HepG2 (cell line): ENCODE measurements around the gene SNX27. TPM values are rescaled to one million over a fixed set of nuclear protein-coding genes. Genes with fewer than 3 reads are reported as not detected.

Experiments used
- CTCF ChIP-seq: sonication (generic); formaldehyde crosslinking; IDR thresholded peaks from 2 replicates; pipeline ENCODE4 v1.5.0; 2020; ENCODE audit warnings: mild to moderate bottlenecking, missing genetic modification reagents, moderate library complexity
- ELF3 ChIP-seq: IDR thresholded peaks from 2 replicates; pipeline ENCODE4 v1.6.1; 2016; ENCODE audit warnings: missing genetic modification reagents, missing compliant biosample characterization
- HCFC1 ChIP-seq: fragments of 150-350 bp; IDR thresholded peaks from 2 replicates; pipeline ENCODE4 v1.6.1; 2014; ENCODE audit warnings: low read depth, low read length
- NAIF1 ChIP-seq: sonication (generic); formaldehyde crosslinking; IDR thresholded peaks from 2 replicates; pipeline ENCODE4 v1.5.0; 2020; ENCODE audit warnings: mild to moderate bottlenecking, missing genetic modification reagents, borderline replicate concordance
- PHB2 ChIP-seq: fragments of 450-650 bp; IDR thresholded peaks from 2 replicates; pipeline ENCODE4 v1.6.1; 2018; ENCODE audit not compliant: partially characterized antibody
- SAP130 ChIP-seq: IDR thresholded peaks from 2 replicates; pipeline ENCODE4 v1.6.1; 2016; ENCODE audit warnings: low read depth
- ZFY ChIP-seq: sonication (generic); formaldehyde crosslinking; IDR thresholded peaks from 2 replicates; pipeline ENCODE4 v1.4.0; 2020; ENCODE audit warnings: missing genetic modification reagents
- ZNF264 ChIP-seq: sonication (generic); formaldehyde crosslinking; IDR thresholded peaks from 2 replicates; pipeline ENCODE4 v1.4.0; 2020; ENCODE audit warnings: missing genetic modification reagents
- ZNF614 ChIP-seq: IDR thresholded peaks from 2 replicates; pipeline ENCODE4 v1.6.1; 2018; ENCODE audit warnings: missing biosample characterization, missing genetic modification reagents, inconsistent platforms, borderline replicate concordance
- ZNF616 ChIP-seq: sonication (generic); formaldehyde crosslinking; IDR thresholded peaks from 2 replicates; pipeline ENCODE4 v1.5.0; 2020; ENCODE audit warnings: low read depth, mild to moderate bottlenecking, missing genetic modification reagents
- ZNF792 ChIP-seq: IDR thresholded peaks from 2 replicates; pipeline ENCODE4 v1.6.1; 2016
- ZSCAN22 ChIP-seq: sonication (generic); formaldehyde crosslinking; IDR thresholded peaks from 2 replicates; pipeline ENCODE4 v1.4.0; 2020; ENCODE audit warnings: mild to moderate bottlenecking, missing genetic modification reagents
- polyA plus RNA-seq, 8 experiments: library from polyadenylated mRNA; depleted of rRNA in 3 of 8; stranded (reverse) in 7 of 8; unstranded in 1 of 8; fragments of >200 nt; fragmentation: Illumina TruSeq in 4 of 8; extraction: Trizol in 4 of 8; gene quantifications; 2 replicates each; pipeline versions ENCODE4 v1.2.1 to v1.2.3, GENCODE V29; 2011 to 2016; ENCODE audit warnings: low read depth in 4 of 8, missing spikeins in 1 of 8, mixed read lengths in 1 of 8; ENCODE audit not compliant: insufficient read depth in 1 of 8
- total RNA-seq, 5 experiments: library from RNA; depleted of rRNA; stranded (reverse); fragments of >200 nt; fragmentation: Illumina TruSeq; extraction: Trizol; gene quantifications; 2 replicates each; pipeline ENCODE4 v1.2.3, GENCODE V29; 2016; ENCODE audit warnings: low read depth in 1 of 5

The SNX27 gene
- total and polyA plus RNA-seq, 2 of the 13 experiments (the other 11 are each of a cell fraction or from before 2014, with no cell fraction given) = 14.4 to 17.8 TPM

- TF ChIP-seq ZNF616 (CRISPR knock-in tag) = no peak
- TF ChIP-seq ZNF792 (CRISPR knock-in tag) = no peak
- peak; percentile 91 for TF ChIP-seq CTCF
- TF ChIP-seq ZFY (CRISPR knock-in tag) = peak; percentile 32; the same call in 1 of the 2 replicates
- TF ChIP-seq ZNF264 (CRISPR knock-in tag) = 0 out of 2 replicates have a peak, but pooled peaks have one; percentile 39
- TF ChIP-seq ZSCAN22 (CRISPR knock-in tag) = no peak
- TF ChIP-seq NAIF1 (CRISPR knock-in tag) = no peak
- TF ChIP-seq HCFC1 = no peak
- peak; percentile 54 for TF ChIP-seq SAP130 (CRISPR knock-in tag)
- TF ChIP-seq PHB2 = no peak
- 0 out of 2 replicates have a peak, but pooled peaks have one; percentile 39 for TF ChIP-seq ELF3 (CRISPR knock-in tag)
- peak; percentile 57; the same call in 1 of the 2 replicates for TF ChIP-seq ZNF614 (CRISPR knock-in tag)
Observed at GRCh38 chr1:151594143-151594625, 17.7 kb upstream of the SNX27 start (continued).
